Subcutaneous adipose tissue (tissue), 4 donors: ENCODE data around the gene KPNA4. TPM values are rescaled to one million over a fixed set of nuclear protein-coding genes. Genes with fewer than 3 reads are reported as not detected.

Experiments
- CTCF ChIP-seq: fragments of 450-650 bp; IDR thresholded peaks from one replicate; pipeline ENCODE4 v1.5.1; 2016; ENCODE audit warnings: low read depth, mild to moderate bottlenecking, control low read depth, antibody characterized with exemption, moderate library complexity
- total RNA-seq, 4 donors: library from RNA; depleted of rRNA; stranded (reverse); fragments of >200 nt; gene quantifications; one replicate each; pipeline ENCODE4 v1.1.0, GENCODE V29; 2016

The KPNA4 gene
- total RNA-seq, 4 donors from 2014 or later: 31.1 to 70.3 (median 39.8) TPM

- TF ChIP-seq CTCF: no peak
These were observed 36.9 kb upstream of the KPNA4 start for GRCh38 chr3:160602259-160602658.

GRCh38 chr3:160601288-160601687 is 35.9 kb upstream of the KPNA4 start:
- no peak for TF ChIP-seq CTCF

GRCh38 chr3:160598865-160599264 is 33.5 kb upstream of the KPNA4 start:
- no peak for TF ChIP-seq CTCF

GRCh38 chr3:160588023-160588422 is 22.7 kb upstream of the KPNA4 start:
- no peak for TF ChIP-seq CTCF

- no peak for TF ChIP-seq CTCF
These were observed 21.7 kb upstream of the KPNA4 start for GRCh38 chr3:160587105-160587504.

GRCh38 chr3:160586679-160587078 is 21.3 kb upstream of the KPNA4 start:
- TF ChIP-seq CTCF: no peak

GRCh38 chr3:160583451-160583850 is 18.1 kb upstream of the KPNA4 start:
- no peak for TF ChIP-seq CTCF
